Measurements from ENCODE around the gene NSDHL. TPM values are rescaled to one million over a fixed set of nuclear protein-coding genes. Genes with fewer than 3 reads are reported as not detected.
A peak's percentile ranks its signal among the peaks of the same experiment; 100 is the strongest.

Gene NSDHL
- polyA plus RNA-seq, 3 donors: 8.2 to 21.3 (median 19.9) TPM

- H3K4me1 ChIP-seq (ENCODE audit: control insufficient read depth in 1 of 2, insufficient read depth in 2 of 2, low read length in 2 of 2): no peaks in the 10 kb centered on the region
- H3K9me3 ChIP-seq (replicated peaks in 1 of 2; ENCODE audit: control insufficient read depth in 1 of 2, insufficient read depth in 1 of 2, low read length in 2 of 2): no peaks in the 10 kb centered on the region
- H3K4me1 Mint-ChIP-seq: peaks cover 3% of the 10 kb centered on the region
- peaks cover 0 to 3% of the 10 kb centered on the region in 2 donors for H3K27me3 ChIP-seq (ENCODE audit: control insufficient read depth in 2 of 2, insufficient read depth in 2 of 2, low read length in 2 of 2)
- no peak overlapping the region for H2AFZ ChIP-seq (ENCODE audit: insufficient read depth, low read depth, low read length, poor library complexity, severe bottlenecking)
- H3K79me2 ChIP-seq (ENCODE audit: insufficient read depth, low read length): no peaks in the 10 kb centered on the region
- H3K4me3 Mint-ChIP-seq: no peak overlapping the region
- H3K4me3 ChIP-seq (replicated peaks in 1 of 3; ENCODE audit: low read depth in 2 of 3, low read length in 3 of 3): no peak overlapping the region
- no peaks in the 10 kb centered on the region for H3K36me3 ChIP-seq (replicated peaks in 1 of 2; ENCODE audit: control insufficient read depth in 1 of 2, insufficient read depth in 2 of 2, low read length in 2 of 2)
- H4K20me1 ChIP-seq (ENCODE audit: insufficient read depth, low read length): no peaks in the 10 kb centered on the region
- intact Hi-C loops (cut with micrococcal nuclease): no loop called here
- H3K27me3 Mint-ChIP-seq (ENCODE audit: low read depth in 3 of 3): peaks cover 1 to 21% (median 19%) of the 10 kb centered on the region in 3 donors
- no peaks in the 10 kb centered on the region for H3K36me3 Mint-ChIP-seq
- H3K9me3 Mint-ChIP-seq: peaks cover 0 to 3% (median 0%) of the 10 kb centered on the region in 7 donors
- WGBS (ENCODE audit: insufficient coverage): 70% methylated on average over 8 of the region's 20 CpGs
- DNase-seq: peak; percentile 36 to 60 (median 38)
- no peak overlapping the region for H3K27ac ChIP-seq (ENCODE audit: low read depth in 1 of 2, low read length in 2 of 2)
- no peak overlapping the region for H3K9ac ChIP-seq (ENCODE audit: insufficient read depth, low read length, poor library complexity, severe bottlenecking)
- H3K27ac Mint-ChIP-seq: no peak overlapping the region
- no peak overlapping the region for H3K4me2 ChIP-seq (replicated peaks; ENCODE audit: extremely low read depth, low read length, poor library complexity, severe bottlenecking)
- TF ChIP-seq CTCF (IDR thresholded peaks at IDR 0.05): peak; percentile 78
These were observed 73.6 kb downstream of the NSDHL start for GRCh38 chrX:152904151-152905080.

GRCh38 chrX:152905081-152905420, 74.2 kb downstream of the NSDHL start:
- Histone ChIP-seq H2AFZ (ENCODE audit: insufficient read depth, low read depth, low read length, poor library complexity, severe bottlenecking) (no peak overlapping the region), H3K79me2 (ENCODE audit: insufficient read depth, low read length) (no peaks in the 10 kb centered on the region), H3K4me3 (replicated peaks in 1 of 3; ENCODE audit: low read depth in 2 of 3, low read length in 3 of 3) (no peak overlapping the region), H3K9me3 (replicated peaks in 1 of 2; ENCODE audit: control insufficient read depth in 1 of 2, insufficient read depth in 1 of 2, low read length in 2 of 2) (no peaks in the 10 kb centered on the region), H4K20me1 (ENCODE audit: insufficient read depth, low read length) (no peaks in the 10 kb centered on the region), H3K4me1 (ENCODE audit: control insufficient read depth in 1 of 2, insufficient read depth in 2 of 2, low read length in 2 of 2) (no peaks in the 10 kb centered on the region), H3K9ac (ENCODE audit: insufficient read depth, low read length, poor library complexity, severe bottlenecking) (no peak overlapping the region), H3K4me2 (replicated peaks; ENCODE audit: extremely low read depth, low read length, poor library complexity, severe bottlenecking) (no peak overlapping the region), H3K27me3 (ENCODE audit: control insufficient read depth in 2 of 2, insufficient read depth in 2 of 2, low read length in 2 of 2) (peaks cover 0 to 3% of the 10 kb centered on the region in 2 donors), H3K36me3 (replicated peaks in 1 of 2; ENCODE audit: control insufficient read depth in 1 of 2, insufficient read depth in 2 of 2, low read length in 2 of 2) (no peaks in the 10 kb centered on the region), H3K27ac (ENCODE audit: low read depth in 1 of 2, low read length in 2 of 2) (no peak overlapping the region)
- no peak overlapping the region for H3K27ac Mint-ChIP-seq
- intact Hi-C loops (cut with micrococcal nuclease): no loop called here
- no peaks in the 10 kb centered on the region for H3K36me3 Mint-ChIP-seq
- H3K9me3 Mint-ChIP-seq: peaks cover 0 to 3% (median 0%) of the 10 kb centered on the region in 7 donors
- no peak for DNase-seq
- no peak for TF ChIP-seq CTCF (IDR thresholded peaks at IDR 0.05)
- no peak overlapping the region for H3K4me3 Mint-ChIP-seq
- peaks cover 3% of the 10 kb centered on the region for H3K4me1 Mint-ChIP-seq
- peaks cover 1 to 19% (median 13%) of the 10 kb centered on the region in 3 donors for H3K27me3 Mint-ChIP-seq (ENCODE audit: low read depth in 3 of 3)
- no CpG with 5 or more reads among the region's 8 CpGs for WGBS (ENCODE audit: insufficient coverage)
